Activated T-cell treated with anti-CD3 and anti-CD28 coated beads for 48 hours (primary cell): Measurements from ENCODE around the gene LCTL.
"Not testable (repeated sequence)": the region's sequence is repeated elsewhere in the genome, so short reads cannot be mapped to it uniquely, and the experiment has no call there.

ENCODE experiments used
- DNase-seq: peaks from one replicate; pipeline ENCODE4 v3.0.0-alpha.2; 2020; ENCODE audit warnings: low read depth

LCTL gene

DNA sequence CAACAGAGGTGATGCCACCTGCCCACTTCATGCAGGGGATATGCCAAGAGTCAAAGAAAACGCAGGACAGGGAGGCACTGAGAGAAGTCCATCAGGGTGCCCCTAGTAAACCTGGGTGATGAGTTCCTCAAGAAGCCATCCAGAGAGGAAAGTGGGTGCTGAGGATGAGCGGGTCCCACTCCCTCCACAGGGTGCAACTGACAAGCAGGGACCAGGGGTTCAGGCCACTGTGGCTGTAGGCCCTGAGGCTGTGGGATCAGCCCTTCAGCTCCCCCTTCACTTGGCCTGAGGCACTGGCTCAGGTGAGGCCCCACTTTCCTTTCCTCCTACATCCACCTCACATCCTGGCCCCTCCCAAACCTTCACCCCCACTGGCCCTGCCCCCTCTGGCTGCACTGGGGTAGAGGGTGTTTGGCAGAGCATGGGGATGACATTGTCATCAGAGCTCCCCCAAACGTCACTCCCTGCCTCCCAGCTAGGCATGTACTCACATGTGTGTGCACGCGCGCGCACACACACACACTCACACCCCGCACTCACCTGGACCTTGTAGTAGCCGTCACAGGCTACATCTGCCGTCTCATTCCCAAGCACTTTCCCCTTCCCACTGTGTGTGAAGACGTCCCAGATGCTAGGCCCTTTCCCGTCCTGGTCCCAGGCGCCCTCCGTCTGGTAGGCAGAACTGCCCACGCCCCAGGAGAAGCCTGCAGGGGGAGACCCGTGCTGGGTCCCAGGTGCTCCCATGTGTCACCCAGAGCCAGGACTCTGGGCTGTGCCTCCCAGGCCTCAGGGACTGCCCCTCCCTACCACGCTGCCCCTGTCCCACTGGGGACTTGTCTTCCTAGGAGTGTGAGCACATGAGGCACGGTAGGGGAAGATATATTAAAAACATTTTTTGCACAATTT lies 1.4 kb downstream of the LCTL start:
- DNase-seq = no peak

DNA sequence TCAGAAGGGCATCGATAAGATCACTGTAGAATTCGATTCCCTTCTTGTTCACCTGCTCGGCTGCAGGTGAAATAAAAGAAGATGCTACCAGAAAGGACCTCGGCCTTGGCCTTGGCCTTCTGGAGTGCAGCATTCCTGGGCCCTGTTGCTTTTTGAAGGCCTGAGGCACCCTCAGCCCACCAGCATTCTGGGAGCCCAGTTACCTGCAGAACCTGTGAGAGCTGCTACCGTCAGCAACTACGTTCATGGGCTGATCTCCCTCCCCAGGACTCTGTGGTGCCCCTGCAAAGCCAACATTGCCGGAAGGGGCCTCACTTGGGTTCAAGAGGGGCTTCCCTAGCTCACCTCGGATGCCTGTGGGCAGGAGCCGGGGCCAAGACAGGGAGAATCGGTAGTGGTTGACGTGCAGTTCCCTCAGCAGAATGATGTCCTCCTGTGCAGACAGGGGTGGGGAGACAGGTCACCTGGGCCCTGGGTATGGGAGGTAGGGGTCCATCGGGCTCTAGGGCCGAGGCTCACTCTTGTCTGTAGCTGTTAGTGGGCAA lies 2.2 kb downstream of the LCTL start:
- DNase-seq = no peak

DNA sequence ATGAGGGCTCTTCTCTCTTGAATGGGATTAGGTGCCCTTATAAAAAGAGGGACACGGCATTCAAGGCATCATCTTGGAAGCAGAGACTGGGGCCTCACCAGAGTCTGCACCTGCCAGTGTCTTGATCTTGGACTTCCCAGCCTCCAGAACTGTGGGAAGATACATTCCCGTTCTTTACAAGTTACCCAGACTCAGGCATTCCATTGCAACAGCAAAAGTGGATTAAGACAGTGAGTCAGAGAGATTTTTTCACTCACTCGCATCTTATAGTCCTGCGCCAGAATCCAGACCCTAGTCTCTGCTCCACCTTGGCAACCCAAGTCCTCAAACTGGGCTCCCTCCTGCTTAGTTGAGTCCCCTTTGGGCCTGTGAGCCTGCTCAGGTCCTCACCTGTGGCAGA lies 2.7 kb downstream of the LCTL start:
- no peak for DNase-seq

DNA sequence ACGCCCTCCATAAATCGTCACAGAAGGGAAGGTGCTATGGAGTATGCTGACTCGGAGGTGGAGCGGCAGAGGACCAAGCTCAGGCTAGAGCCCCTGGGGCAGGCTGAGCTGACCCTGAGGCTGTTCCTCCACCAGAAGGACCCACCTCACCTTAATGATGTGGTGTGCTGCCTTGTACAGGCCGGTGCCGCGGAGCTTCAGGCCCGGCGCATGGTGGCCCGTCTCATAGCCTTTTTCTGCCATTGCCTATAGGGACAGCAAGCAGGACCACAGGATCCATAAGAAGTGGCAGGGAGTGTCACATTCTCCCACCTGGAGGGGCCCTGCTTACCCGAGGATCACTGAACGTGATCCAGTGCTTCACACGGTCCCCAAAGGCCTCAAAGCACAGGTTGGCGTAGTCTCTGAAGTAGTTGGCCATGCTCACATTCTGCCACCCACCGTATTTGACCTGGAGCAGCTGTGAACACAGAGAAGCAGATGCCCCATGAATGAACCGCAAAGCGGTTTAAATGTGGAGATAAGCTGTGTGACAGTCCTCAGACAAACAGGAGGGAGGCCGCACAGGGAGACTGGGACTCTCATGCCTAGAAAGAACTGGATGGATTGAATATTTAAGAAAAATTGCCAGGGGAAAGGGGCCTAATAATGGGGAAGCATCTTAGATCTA lies 4.8 kb downstream of the LCTL start:
- DNase-seq = no peak

DNA sequence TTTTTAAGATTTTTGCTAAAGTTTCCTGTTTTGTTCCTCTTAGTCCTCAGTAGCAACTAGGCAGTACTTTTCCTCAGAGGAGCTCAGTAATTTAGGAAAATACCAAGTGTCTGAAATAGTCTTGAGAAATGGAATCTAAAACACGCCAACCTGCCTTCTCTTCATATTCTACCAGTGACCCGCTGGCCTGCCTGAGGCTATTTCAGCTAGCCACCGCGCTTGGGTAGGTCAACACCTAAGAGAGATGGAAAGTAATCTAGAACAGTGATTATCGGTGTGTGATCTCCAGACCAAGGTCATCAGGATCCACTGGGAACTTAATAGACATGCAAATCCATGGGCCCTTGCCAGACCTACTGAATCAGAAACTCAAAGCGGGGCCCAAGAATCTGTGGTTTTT lies 7.5 kb downstream of the LCTL start:
- DNase-seq = no peak

DNA sequence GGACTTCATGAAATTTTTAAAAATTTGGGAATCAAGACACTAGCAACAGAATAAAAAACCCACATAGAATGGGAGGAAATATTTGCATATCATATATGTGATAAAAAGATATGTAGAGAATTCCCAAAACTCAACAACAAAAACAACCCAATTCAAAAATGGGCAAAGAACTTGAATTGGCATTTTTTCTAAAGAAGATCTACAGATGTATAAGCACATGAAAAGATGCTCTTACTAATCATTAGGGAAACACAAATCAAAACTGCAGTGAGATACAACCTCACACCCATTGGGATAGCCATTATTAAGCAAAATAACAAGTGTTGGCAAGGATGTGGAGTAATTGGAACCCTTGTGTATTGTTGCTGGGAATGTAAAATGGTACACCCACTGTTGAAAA lies 10.1 kb downstream of the LCTL start:
- no peak for DNase-seq

DNA sequence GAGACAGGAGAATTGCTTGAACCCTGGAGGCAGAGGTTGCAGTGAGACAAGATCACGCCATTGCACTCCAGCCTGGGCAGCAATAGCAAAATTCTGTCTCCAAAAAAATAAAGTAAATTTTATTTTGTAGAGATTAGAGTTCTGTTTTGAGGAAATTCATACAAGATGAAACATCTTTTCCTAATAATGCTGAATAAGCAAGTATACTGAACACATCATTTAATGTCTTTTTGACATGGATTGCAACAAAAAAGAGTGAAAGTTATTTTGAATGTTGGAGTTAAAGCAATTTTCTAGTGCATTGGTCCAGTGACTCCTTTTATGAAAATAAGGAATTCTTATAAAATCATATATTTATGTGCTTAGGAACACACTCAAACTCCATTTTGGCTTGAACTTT lies 20.5 kb downstream of the LCTL start:
- no peak for DNase-seq

DNA sequence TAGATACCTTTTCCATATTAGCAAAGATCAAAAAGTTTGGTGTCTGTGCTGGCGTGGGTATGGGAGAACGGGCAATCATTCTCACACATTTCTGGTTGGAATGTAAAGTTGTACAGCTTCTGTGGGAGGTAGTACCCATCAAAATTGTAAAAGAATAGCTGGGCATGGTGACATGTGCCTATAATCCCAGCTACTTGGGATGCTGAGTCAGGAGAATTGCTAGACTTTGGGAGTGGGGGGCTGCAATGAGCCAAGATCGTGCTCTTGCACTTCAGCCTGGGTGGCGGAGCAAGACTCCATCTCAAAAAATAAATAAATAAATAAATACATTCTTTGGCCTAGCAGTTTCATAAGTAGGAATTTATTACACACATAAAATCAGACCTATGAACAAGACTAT lies 22.9 kb downstream of the LCTL start:
- no peak for DNase-seq

DNA sequence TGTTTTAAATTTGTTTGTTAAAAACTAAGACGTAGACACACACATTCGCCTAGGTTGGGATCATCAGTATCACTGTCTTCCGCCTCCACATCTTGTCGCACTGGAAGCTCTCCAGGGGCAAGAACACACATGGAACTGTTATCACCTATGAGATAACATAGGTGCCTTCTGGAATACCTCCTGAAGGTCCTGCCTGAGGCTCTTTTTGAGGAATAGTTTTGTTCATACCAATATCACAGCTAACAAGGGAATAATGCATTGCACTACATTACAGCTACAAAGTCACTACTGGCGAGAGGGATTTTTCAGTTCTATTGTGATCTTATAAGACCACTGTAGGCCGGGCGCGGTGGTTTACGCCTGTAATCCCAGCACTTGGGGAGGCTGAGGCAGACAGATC lies 30.7 kb downstream of the LCTL start:
- DNase-seq = no peak

DNA sequence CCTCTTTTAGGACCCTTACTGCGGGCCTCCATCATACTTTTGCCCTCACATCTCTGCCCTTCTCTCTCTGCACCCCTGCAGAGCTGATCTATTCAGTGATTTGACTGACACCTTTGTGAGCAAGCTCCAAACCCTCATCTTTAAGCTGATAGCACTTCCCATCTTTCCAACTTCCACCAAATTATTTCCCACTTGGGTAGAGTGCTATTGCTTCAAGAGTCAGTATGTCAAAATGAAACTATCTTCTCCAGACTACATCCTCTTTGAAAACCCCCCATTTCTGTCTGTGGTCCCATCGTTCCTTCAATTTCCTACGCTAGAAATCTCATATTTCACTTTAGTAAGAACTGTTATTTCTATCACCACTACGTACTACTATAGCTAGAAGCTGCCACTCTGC lies 41.0 kb downstream of the LCTL start:
- no peak for DNase-seq

DNA sequence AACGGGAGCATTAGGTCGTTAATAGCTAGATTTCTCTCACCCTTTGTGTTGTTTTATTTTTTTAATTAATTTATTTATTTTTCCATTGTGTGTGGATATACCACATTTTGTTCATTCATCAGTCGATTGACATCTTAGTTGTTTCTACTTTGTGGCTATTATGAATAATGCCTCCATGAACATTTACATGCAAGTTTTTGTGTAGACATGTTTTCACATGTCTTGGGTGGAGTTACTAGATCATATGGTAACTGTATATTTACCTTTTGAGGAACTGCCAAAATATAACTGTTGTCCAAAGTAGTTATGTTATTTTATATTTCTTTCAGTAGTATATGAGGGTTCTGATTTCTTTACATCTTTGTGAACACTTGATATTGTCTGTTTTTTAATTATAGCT lies 41.9 kb downstream of the LCTL start:
- DNase-seq = no peak

DNA sequence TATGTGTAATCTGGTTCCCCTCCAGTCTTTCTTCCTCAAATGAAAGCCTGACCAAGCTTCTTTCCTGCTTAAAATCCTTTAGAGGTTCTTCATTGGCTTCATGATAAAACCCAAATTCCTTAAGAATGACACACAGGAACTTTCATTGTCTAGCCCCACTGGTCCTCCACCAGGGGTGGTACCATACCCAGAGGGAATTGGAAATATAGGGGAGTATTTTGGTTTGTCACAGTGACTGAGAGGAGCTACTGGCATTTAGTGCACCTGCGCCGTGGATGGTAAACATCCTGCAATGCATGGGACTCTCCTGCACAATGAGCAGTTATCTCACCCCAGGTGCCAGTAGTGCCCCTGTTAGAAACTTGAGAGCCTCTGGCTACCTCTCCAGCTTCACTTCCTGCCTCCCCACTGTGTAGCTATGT lies 49.9 kb downstream of the LCTL start:
- DNase-seq = no peak

DNA sequence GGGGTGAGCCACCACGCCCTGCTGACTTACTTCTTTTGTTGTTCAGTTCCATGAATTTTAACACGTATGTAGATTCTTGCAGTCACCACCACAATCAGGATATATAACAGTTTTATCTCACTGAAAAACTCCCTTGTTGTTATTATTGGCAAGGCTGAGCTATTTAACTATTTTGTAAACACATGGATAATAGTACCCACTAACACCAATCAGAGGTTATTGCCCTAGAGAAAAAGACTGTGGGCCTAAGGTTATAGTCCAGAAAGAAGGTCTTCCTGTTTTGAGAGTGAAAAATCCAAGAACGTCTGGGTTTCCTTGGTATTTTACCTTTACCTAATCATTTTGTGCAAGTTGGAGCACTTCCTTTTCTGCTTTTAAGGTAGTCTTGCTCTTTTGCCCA lies 51.2 kb downstream of the LCTL start:
- no peak for DNase-seq

DNA sequence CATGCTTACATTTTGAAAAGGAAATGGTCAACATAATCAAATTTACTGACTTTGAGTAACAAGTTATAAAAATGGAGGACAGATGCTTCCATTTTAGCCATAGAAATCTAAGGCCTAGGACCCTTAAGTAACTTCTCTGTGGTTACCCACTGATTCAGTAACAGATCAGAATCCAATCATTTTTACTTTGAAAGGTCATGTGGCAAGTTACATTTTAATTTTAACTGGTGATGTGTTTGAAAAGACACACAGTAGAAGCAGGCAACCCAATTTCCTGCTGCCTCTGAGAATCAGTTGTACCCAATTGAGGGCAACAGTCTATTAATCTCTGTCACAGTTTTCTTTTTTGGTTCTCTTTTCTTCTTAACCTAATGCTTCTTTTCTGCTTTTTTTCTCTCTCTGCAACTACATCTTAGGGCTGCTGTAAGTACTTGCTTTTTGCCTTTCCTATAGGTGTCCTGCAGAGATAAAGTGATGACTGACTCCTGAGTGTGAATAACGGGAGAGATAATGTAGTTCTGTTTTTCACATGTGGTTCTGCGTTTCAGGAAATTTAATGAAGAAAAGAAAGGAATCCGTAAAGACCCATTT lies 57.4 kb downstream of the LCTL start:
- DNase-seq = no peak

DNA sequence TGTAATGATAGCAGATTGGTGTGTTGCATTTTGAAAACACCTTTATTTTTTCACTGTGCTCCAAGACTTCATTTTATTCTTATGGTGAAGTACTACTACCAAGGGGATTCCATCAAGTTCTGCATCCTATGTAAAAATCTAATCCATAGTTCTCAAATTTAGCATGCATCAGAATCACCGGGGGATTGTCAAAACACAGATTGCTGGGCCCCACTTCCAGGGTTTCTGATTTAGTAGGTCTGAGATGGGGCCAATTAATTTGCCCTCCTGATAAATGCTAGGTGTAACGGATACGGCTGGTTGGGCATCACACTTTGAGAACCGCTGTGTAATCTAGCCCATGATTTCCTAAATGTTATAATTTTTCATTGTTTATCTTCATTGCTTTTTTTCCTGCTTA lies 60.0 kb downstream of the LCTL start:
- DNase-seq = no peak

DNA sequence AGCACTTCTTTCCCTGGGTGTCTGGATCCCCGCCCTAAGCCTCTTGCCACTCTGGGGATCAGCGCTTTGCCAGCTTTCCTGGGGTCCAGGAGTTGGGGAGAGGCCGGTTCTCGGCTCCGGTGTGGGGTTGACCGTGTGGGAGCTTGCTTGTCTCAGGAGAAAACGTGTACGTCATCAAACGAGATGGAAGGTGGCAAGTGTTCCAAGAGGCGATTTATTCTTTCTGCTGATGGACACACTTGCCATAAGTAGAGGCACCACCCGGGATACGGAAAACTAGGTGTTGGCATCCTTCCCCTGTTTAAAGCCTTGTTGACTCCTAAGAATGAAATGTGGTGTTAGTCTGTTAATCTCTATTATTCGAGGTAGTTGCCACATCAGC lies 60.4 kb downstream of the LCTL start:
- no peak for DNase-seq

DNA sequence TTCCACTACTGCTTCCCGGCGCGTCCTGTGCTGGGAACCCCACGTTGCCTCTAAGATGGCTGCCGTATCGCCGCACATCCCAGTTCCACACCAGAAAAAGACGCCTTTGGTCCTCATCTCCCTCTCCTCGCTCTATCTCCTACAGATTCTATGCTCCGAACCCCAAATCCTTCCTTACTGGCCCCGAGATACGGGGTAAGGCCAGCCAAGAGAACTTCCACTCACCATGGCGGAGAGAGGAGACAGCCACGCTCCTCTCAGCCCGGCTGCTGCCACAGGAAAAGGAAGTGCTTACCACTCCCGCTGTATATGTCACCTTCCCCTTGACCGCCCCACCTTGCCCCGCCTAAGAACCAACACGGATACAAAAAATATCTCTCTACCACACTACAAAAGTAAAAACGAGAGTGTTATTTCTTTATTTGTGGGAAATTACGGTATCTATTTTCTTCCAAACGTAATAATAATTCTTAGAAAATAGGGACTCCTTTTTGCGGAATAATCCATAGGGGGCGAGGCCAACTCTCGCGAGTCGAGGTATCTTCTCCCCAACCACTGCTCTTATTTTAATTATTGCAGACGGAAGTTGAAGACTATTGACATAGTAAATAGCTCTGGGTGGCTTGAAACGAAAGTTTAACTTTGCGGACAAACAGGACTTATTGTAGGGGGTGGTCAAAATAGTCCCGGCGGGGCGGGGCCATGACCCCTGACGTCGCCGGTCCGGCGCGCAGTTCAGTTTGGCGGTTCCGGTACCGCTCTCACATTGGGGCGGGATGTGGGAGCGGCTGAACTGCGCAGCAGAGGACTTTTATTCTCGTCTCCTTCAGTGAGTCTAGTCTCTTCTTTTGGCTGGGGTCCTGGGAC lies 61.0 kb downstream of the LCTL start, which contains the start of the genes RPL4 and ZWILCH:
RPL4 (minus strand) TSS at position 293 of the 867 bp plus-strand sequence; CDS start at position 228, 65 bp downstream.
ZWILCH (plus strand) TSS at position 764 of the 867 bp plus-strand sequence; CDS start at position 777, 13 bp downstream.
- DNase-seq = peak; percentile 76

DNA sequence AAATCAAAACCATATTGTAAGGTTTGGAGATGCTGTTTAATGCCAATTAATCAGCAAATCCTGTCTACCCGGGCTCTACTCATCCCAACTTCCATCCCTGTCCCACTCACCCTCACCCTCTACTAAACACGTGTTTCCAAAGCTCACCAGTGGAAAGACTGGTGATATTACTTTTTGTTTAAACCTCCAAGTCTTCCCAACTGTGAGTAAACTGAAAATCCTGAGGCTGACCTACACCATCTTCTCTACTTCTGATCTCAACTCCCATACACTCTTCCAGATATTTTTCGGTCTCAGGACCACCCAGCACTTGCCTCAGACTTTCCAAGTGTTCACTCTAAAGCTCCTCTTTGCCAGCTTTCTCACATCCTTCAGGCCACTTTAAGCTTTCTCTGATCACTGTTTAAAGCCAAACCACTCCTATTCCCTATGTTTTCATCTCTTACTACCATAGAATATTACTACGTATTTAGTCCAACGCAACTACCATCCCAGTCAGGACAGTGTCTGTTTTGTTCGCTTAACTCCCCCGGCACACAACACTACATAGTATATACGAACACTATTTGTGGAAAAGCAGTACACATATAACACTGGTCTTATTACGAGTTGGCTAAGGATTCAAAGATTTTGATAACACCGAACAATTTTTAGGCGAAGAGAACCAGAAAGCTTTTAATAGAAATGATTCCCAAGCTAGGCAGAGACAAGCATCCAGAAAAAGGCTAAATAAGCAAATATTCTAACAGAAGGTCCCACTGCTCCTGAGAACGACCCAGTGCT lies 61.8 kb downstream of the LCTL start:
- DNase-seq = no peak

DNA sequence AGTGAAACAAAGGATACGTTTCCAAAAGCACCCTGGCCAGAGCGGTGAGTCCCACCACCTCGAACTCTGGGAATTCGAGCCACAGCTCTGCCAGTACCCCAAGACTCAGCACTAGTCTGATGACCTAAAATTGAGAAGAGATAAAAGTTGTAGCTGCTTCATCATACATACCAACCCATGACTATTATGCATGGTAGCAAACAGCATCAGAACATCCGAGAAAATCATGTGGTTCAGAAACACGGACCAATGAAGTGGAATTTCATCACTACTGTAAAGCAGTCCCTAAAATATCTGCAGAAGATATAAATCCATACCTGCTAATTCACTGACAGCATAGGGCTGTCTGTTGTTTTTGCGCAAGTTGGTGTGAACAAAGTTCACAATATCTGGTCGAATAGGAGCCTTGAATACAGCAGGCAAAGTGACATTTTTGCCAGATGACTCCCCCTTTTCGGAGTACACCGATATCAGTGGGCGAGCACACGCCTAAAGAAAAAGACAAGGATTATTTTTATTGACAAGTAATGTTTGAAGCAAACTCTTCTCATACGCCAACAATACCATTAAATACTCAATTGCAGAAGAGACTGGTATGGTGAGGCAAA lies 62.7 kb downstream of the LCTL start:
- not testable (repeated sequence) for DNase-seq

DNA sequence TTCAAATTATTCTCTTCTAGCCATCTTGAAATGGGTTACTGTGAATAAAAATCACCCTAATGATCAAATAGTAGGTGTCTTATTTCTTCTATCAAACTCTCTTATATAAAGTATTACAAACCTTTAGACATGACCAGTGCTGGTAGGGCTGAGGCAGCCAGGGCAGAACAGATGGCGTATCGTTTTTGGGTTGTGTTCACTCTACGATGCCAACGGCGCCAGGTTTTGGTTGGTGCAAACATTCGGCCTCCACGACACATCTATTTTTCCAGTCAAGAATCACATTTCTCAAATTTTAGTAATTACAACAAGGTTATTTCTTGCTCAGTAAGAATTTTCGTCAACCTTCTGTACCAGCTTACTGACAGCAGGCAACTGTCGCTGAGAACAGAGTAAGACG lies 63.3 kb downstream of the LCTL start:
- no peak for DNase-seq
